ACHN (cell line): ENCODE measurements around the gene PPFIBP1.
"Not testable (repeated sequence)": the region's sequence is repeated elsewhere in the genome, so short reads cannot be mapped to it uniquely, and the experiment has no call there.

Source experiments
- DNase-seq: peaks from one replicate; pipeline ENCODE4 v3.0.0-alpha.2; 2015
- in situ Hi-C: cut with HindIII; loops from 2 replicates; pipeline ENCODE4 v1.10.0; 2017; ENCODE audit warnings: low sequenced_read_pairs, low pct_ligation_motif_present, low pct_unique_long_range_greater_than_20kb

The PPFIBP1 gene

DNA sequence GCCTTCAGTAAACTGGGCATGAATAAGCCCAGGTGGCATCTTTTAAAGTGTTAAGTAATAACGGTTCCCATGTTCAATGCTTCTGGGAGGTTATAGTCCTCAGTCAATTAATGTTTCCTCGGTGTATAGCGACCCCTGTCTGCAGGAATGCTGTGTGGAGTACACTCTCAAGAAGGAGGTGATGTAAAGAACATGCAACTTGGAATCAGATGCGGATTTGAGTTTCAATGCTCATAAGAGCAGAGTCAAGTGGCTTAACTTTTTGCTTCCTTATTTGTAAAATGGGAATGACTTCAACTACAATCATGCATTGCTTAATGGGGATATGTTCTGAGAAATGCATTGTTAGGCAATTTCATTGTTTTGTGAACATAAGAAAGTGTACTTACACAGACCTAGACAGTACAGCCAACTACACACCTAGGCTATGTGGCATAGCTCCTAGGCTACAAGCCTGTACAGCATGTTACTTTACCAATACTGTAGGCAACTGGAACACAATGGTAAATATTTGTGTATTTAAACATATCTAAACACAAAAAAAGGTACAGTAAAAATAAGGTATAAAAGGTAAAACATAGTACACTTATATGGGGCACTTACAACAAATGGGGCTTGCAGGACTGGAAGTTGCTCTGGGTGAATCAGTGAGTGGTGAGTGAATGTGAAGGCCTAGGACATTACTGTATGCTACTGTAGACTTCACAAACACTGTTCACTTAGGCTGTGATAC is 179.9 kb downstream of the PPFIBP1 start:
- DNase-seq: peak; percentile 94
- in situ Hi-C loops: no loop called here

- in situ Hi-C loops: no loop called here
Observed at GRCh38 chr12:27705263-27705662, 181.3 kb downstream of the PPFIBP1 start.

DNA sequence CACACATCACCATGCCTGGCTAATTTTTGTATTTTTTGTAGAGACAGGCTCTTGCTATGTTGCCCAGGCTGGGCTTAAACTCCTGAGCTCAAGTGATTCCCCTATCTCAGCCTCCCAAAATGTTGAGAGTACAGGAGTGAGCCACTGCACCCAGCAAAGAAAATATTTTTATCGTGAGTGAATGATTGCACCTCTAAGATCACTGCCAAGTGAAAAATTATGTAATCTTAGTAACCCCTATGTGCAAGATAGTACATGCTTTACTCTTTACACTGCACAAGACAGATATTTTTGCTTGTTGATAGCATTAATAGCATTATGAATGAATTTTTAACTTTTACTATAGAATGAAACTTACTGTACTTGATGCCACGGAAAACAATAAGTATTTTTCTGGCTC is 183.2 kb downstream of the PPFIBP1 start:
- in situ Hi-C loops: no loop called here
- DNase-seq: no peak

More at GRCh38 chr12:27705263-27705662, 181.3 kb downstream of the PPFIBP1 start:
- no peak for DNase-seq

- in situ Hi-C loops: no loop called here
- no peak for DNase-seq
Observed at GRCh38 chr12:27709212-27709931, 185.4 kb downstream of the PPFIBP1 start.

DNA sequence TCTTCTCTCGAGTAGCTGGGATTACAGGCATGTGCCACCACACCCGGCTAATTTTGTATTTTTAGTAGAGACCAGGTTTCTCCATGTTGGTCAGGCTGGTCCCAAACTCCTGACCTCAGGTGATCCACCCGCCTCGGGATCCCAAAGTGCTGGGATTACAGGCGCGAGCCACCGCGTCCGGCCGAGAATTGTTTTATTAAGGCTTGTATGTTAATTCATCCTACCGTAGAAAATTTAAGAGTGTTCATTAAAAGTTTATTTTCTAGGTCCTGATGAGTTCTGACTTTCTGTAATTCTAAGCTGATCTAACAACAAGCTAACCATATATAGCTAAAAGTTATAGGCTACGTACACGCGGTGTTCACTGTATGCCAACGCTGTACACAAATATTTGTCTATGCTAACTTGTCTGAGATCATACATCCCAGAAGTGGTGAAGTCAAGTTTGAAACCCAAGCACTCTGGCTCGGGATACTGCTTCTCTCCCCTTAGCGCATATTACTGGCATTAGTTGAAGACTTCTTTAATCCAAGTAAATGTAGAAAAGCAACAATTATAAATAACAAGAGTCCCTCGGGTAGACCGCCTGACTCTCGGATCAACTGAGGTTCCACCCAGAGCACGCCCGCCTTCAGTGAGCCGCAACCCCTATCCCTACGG is 186.1 kb downstream of the PPFIBP1 start:
- in situ Hi-C loops: no loop called here
- peak; percentile 73 for DNase-seq

DNA sequence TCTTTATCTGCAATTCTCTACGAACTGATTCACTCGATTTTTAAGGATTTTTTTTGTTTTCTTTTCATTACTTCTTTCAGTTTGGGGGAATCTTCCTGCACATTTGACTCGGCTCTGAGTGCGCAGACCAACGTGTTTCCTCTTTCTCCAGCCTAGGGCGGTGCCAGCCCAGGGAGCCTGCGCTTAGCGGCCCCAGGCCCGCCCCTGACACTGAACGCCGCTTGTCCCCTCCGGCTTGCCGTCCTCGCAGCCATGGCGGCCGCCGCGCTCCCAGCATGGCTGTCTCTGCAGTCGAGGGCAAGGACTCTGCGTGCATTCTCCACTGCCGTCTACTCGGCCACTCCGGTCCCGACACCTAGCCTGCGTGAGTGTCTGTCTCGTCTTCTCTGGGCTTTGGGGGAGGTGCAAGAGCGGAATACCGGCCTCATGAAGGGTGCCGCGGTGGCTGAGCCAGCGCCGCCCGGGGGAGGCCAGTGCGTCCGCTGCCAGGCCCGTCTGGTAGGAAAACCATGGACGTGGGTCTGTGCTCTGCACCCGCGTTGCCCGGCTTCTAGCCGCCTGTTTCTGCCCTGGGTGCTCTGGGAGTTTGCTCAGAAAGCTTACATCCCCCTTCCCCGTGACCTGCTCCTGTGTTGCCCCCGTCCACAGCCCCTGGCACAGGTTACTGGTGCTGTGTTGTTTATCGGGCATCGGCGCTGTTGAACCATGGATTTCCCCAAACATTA is 186.7 kb downstream of the PPFIBP1 start, which contains the start of gene MRPS35:
TSS of gene MRPS35 (plus strand) at position 241 of the 725 bp plus-strand sequence. CDS start at position 253, 12 bp downstream.
- in situ Hi-C loops: no loop called here
- DNase-seq: peak; percentile 96

DNA sequence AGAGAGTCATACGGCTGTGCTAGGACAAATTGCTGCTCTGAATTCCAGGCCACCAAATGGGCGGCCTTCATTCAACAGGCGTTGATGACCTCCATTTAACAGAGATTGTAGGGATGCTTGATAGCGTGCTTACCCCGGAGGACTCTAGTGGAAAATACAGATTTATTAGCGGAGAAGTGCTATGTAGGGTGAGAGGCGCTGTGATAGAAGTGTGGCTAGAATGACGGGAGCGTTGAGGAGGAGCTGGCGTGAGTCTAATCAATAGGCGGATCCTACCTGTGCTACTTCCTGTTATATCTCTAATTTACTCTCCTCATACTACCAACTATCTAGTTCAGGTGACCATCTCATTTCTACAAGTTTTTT is 187.3 kb downstream of the PPFIBP1 start:
- in situ Hi-C loops: no loop called here
- DNase-seq: peak; percentile 37

- no peak for DNase-seq
- in situ Hi-C loops: no loop called here
Observed at GRCh38 chr12:27711967-27712366, 188.0 kb downstream of the PPFIBP1 start.

- in situ Hi-C loops: no loop called here
- no peak for DNase-seq
Observed at GRCh38 chr12:27723212-27723611, 199.2 kb downstream of the PPFIBP1 start.

- in situ Hi-C loops: loop anchor here (25.0 kb wide), 1 partner anchor 207 kb away; no protein-coding TSS in a partner anchor
- no peak for DNase-seq
Observed at GRCh38 chr12:27730097-27730588, 206.1 kb downstream of the PPFIBP1 start.

- peak; percentile 42 for DNase-seq
- in situ Hi-C loops: loop anchor here (25.0 kb wide), 1 partner anchor 205 kb away; no protein-coding TSS in a partner anchor
Observed at GRCh38 chr12:27732281-27732680, 208.3 kb downstream of the PPFIBP1 start.

DNA sequence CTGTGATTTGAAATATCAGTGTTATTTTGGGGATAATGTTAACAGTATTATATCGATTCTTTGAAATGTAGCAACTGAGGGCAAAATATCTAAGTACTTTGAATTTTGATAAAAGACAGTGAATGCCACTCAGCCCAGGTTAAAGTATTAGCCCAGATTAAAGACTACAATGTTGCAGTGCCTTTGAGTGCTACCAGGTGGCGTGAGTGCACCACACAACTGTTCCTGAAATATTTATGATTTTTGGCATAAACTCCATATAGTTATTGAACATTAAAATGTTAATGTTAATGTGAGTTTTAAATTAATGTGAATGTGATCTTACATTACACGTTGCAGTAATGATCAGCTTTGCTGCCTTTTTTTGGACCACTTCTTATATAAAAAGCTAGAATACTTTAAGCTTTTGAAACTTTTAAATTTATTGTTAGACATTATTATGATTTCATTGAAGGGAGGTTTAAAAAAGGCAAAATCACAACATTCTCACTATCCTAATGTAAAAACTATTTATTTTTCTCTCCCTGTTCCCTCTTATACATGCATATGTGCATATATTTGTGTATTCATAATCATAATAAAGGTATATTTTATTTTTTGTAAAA is 209.1 kb downstream of the PPFIBP1 start:
- DNase-seq: peak; percentile 61
- in situ Hi-C loops: loop anchor here (25.0 kb wide), 1 partner anchor 204 kb away; no protein-coding TSS in a partner anchor

- DNase-seq: no peak
- in situ Hi-C loops: loop anchor here (25.0 kb wide), 1 partner anchor 204 kb away; no protein-coding TSS in a partner anchor
Observed at GRCh38 chr12:27733791-27734190, 209.8 kb downstream of the PPFIBP1 start.

DNA sequence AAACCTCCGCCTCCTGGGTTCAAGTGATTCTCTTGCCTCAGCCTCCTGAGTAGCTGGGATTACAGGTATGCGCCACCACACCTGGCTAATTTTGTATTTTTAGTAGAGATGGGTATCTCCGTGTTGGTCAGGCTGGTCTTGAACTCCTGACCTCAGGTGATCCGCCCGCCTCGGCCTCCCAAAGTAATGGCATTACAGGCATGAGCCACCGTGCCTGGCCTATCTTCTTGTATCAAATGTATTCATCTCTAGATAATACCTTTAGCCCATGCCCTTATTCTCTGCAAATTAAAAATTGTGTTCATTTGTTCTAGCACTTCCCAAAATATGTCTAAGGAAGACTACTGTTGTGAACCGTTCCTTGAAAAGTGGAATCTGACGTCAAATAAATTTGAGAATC is 210.3 kb downstream of the PPFIBP1 start:
- in situ Hi-C loops: loop anchor here (25.0 kb wide), 1 partner anchor 203 kb away; no protein-coding TSS in a partner anchor
- not testable (repeated sequence) for DNase-seq

GRCh38 chr12:27743601-27744000 is 219.6 kb downstream of the PPFIBP1 start:
- in situ Hi-C loops: loop anchor here (25.0 kb wide), 1 partner anchor 194 kb away; no protein-coding TSS in a partner anchor

More at GRCh38 chr12:27743601-27744000, 219.6 kb downstream of the PPFIBP1 start:
- DNase-seq: no peak
